ENCODE measurements around the gene ST3GAL3.

ST3GAL3 gene

GRCh38 chr1:43887748-43888147, 180.4 kb downstream of the ST3GAL3 start:
- no peak for DNase-seq

GRCh38 chr1:43890815-43891214, 183.5 kb downstream of the ST3GAL3 start:
- DNase-seq = no peak

- DNase-seq = no peak
Measured at GRCh38 chr1:43893006-43893405, 185.7 kb downstream of the ST3GAL3 start.

- DNase-seq = no peak
Measured at GRCh38 chr1:43898981-43899380, 191.6 kb downstream of the ST3GAL3 start.

- DNase-seq = no peak
Measured at GRCh38 chr1:43900386-43900785, 193.1 kb downstream of the ST3GAL3 start.

- DNase-seq = no peak
Measured at GRCh38 chr1:43901196-43901961, 194.0 kb downstream of the ST3GAL3 start.

- DNase-seq = no peak
Measured at GRCh38 chr1:43902058-43902831, 194.9 kb downstream of the ST3GAL3 start.

GRCh38 chr1:43904660-43905551, 197.6 kb downstream of the ST3GAL3 start:
- DNase-seq = no peak

- no peak for DNase-seq
Measured at GRCh38 chr1:43908226-43908625, 200.9 kb downstream of the ST3GAL3 start.

GRCh38 chr1:43908858-43909257, 201.5 kb downstream of the ST3GAL3 start:
- DNase-seq = no peak

- DNase-seq = no peak
Measured at GRCh38 chr1:43910343-43910742, 203.0 kb downstream of the ST3GAL3 start.

- no peak for DNase-seq
Measured at GRCh38 chr1:43912607-43913006, 205.3 kb downstream of the ST3GAL3 start.

GRCh38 chr1:43913051-43913501, 205.7 kb downstream of the ST3GAL3 start:
- DNase-seq = no peak

GRCh38 chr1:43913666-43914360, 206.5 kb downstream of the ST3GAL3 start:
- DNase-seq = no peak

- DNase-seq = no peak
Measured at GRCh38 chr1:43914576-43915525, 207.5 kb downstream of the ST3GAL3 start.

GRCh38 chr1:43919906-43920305, 212.6 kb downstream of the ST3GAL3 start:
- DNase-seq = no peak

- no peak for DNase-seq
Measured at GRCh38 chr1:43921022-43921421, 213.7 kb downstream of the ST3GAL3 start.

GRCh38 chr1:43924516-43924915, 217.2 kb downstream of the ST3GAL3 start:
- DNase-seq = no peak

- DNase-seq = no peak
Measured at GRCh38 chr1:43925846-43926245, 218.5 kb downstream of the ST3GAL3 start.

GRCh38 chr1:43930168-43930948, 223.0 kb downstream of the ST3GAL3 start:
- no peak for DNase-seq

- DNase-seq = no peak
Measured at GRCh38 chr1:43930949-43931275, 223.6 kb downstream of the ST3GAL3 start.

Data from DMS79 (cell line).